C1 segment of cervical spinal cord (tissue), 14 donors: ENCODE data around the gene NDUFB11.
A peak's percentile ranks its signal among the peaks of the same experiment; 100 is the strongest.
"Not testable (repeated sequence)": the region's sequence is repeated elsewhere in the genome, so short reads cannot be mapped to it uniquely, and the experiment has no call there.

Experiments used
- DNase-seq, 14 donors: peaks; one replicate each; lab custom pipeline; 2025; lab: John Stamatoyannopoulos, UW

The NDUFB11 gene

GRCh38 chrX:47146936-47147859, 2.7 kb upstream of the NDUFB11 start:
- DNase-seq = no peak

DNA sequence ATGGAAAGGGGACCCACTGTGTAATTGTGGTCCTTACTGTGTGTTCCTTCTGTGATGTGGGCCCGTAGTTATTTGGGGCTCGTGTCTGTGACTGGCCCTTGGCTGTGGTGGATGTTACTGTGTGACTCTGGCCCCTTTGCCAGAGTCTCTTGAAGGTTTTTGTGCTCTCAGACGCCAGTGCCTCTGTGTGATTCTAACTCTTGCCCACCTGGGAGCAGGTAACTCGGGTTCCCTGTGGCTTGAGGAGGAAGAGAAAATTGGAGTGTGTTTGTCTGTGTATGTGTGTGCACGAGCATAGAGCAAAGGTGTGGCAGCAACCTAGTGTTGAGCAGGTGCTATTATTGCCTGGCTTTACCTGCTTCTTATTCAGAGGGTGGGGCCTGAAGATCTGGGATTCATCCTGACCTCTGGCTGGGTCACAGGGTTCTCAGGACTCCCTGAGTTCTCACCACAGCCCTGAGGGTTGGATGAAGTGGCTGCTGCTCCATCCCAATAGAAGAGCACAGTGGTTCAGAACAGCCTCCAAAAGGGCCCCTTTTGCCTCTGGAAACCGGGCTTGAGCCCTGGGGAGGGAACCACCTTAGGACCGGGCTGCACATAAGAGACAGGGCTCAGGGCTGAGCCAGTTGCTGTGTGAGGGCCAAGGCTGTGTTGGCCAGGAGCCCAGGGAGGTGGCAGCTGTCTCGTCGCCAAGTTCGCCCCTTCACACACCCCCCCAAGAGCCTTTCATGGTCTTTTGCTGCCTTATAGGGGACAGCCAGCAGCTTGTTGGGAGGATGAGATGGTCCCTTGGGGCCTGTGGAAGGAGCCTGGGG, 1.8 kb upstream of the NDUFB11 start:
- DNase-seq = peak in 1 of 14 donors; percentile 1

DNA sequence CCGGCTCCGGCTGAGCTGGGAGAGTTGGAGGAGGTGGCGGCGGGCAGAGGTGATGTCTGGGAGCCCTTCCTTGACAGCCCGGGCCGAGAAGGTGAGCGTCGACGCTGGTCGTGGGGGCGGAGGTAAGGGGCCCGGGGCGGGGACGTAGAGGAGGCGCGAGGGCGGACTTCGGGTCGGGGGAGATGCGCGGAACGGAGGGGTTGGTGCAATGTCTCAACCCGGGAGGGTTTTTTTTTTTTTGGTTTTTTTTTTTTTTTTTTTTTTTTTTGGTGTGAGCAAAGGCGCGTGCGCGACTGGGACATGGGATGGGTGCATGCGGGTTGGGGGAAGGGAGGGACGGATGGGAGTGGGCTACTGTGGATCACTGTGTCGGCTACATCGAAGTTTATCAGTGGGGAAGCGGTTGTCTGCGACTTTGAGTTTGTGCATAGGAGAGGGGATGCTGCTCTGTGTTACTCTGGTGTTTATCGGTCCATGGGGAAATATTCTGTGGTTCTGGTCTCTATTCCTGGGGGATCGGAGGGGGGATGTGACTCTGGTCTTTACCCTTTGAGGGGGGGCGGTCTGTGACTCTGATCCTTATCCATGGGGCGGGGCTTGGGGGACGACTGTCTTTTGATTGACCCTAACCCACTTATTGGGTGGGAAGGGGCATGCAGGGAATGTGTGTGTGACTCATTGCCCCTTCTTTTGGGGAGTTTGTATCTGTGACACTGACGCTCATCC, 1.1 kb upstream of the NDUFB11 start:
- peak in 1 of 14 donors; percentile 29 for DNase-seq

DNA sequence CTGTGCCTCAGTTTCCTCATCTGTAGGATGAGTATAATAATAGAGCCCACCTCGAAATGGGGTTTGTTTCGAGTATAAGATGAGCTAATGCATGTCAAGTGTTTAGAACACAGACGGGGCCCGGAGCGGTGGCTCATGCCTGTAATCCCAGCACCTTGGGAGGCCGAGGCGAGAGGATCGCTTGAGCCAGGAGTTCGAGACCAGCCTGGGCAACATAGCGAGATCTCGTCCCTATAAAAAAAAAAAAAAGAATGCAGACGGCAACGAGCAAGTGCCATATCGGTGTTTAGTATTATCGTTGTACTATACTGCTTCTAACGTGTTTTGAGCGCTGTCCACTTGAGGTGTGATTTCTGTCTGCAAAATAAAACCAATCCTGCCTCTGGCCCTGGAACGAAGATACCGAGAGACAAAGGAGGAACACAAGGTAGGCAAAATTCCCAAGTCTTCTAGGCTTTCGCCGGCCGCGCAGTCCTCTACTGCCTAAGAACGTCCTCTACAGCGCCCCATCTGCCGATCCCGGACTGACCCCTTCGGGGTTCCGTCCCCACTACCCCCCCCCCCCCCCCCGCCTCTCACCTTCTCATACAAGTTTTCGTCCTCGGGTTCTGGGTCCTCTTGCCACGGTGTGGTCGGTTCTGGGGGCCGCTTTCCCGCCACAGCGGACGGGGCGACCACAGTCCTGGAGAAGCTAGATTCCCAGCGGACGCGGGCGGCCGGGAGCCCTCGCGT, 442 bp downstream of the NDUFB11 start:
- peak in 11 of 14 donors; percentile 11 to 84 (median 66) for DNase-seq

GRCh38 chrX:47138171-47138570, 6.3 kb downstream of the NDUFB11 start:
- DNase-seq = no peak

- DNase-seq = not testable (repeated sequence)
These were observed 8.9 kb downstream of the NDUFB11 start for GRCh38 chrX:47135650-47136049.

GRCh38 chrX:47133493-47133892, 11.0 kb downstream of the NDUFB11 start:
- no peak for DNase-seq

DNA sequence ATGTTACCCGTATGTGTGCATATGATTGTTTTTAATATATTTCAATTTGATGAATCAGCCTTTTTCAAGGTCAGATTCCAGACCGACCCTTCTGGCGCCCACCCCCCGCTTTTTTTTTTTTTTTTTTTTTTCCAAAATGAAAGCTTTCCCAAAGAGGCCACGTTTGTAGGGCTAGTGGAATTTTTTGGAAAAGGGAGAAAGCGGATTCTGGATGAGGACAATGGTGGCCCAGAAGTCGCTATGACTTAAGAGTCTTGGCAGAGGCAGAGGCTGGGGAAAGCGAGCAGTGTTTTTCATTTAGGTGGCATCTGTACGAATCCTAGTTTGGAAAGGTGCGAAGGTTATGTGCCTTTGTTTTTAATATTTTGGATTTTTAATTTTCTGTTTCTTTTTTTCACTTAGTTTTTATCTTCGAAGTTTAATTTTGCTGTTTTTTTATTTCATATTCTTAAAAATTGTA, 14.6 kb downstream of the NDUFB11 start:
- DNase-seq = no peak

DNA sequence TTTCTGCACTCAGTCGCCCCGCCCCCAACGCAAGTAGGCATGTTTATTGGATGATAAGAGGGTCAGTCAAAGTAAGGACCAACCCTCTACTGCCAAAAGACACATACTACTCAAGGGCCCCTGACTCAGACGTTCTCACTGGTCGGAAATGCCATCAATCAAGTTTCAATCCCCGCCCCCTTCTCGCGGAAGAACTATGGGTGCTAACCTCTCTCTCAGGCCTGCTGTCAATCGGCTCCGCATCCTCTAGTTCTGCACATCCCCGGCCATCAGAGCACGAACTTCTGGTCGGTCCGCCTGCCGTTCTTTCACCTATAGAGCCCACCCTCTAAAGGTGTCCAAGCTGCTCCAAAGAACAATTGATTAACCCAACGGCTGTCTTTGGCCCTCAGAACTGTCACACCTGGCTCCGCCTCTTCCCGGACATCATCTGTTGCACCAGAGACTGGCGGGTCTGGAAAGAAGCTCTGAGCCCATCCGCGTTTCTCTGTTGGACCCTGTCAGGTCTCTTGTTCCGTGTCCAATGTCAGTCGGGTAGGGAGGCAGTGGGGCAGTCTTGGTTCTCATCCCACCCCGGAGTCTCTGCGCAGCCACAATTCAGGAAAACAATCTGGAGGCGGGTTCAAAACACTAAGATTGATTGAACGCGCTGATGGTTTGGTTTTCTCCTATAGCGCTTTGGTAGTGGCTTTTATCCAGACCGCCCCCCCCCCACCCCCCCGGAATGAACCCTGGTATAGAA, 15.2 kb downstream of the NDUFB11 start:
- peak; percentile 12 to 95 (median 79) for DNase-seq

- DNase-seq = not testable (repeated sequence)
These were observed 20.0 kb downstream of the NDUFB11 start for GRCh38 chrX:47124466-47124865.

DNA sequence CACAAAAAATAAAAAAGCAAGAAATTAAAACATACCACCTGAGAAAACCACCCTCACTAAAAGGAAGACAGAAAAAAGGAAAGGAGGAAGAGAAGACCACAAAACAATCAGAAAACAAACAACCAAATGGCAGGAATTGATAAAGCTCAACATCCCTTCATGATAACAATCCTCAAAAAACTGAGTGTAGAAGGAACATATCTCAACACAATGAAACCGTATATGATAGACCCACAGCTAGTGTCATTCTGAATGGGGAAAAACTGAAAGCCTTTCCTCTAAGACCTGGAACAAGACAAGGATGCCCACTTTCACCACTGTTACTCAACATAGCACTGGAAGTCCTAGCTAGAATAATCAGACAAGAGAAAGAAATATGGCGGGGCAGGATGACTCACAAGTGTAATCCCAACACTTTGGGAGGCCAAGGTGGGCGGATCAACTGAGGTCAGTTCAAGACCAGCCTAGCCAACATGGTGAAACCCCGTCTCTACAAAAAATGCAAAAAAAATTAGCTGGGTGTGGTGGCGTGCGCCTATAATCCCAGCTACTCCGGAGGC, 27.9 kb downstream of the NDUFB11 start:
- not testable (repeated sequence) for DNase-seq

DNA sequence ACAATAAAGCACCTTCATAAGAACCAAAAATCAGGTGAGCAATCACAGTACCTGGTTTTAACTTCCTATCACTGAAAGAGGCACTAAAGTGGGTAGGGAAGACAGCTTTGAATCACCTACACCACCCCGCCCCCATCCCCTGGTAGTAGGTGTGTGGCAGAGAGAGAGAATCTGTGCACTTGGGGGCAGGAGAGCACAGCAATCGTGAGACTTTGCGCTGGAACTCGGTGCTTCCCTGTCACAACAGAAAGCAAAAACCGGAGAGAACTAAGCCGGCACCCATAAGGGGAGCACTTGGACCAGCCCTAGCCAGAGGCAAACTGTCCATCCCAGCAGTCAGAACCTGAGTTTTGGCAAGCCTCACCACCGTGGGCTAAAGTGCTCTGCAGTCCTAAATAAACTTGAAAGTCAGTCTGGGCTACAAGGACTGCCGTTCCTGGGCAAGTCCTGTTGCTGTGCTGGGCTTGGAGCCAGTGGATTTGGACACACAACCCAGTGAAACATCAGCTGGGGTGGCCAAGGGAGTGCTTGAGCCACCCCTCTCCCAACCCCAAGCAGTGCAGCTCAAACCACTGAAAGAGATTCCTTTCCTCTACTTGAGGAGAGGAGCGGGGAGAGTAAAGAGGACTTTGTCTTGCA, 32.1 kb downstream of the NDUFB11 start:
- peak in 1 of 14 donors; percentile 29 for DNase-seq

DNA sequence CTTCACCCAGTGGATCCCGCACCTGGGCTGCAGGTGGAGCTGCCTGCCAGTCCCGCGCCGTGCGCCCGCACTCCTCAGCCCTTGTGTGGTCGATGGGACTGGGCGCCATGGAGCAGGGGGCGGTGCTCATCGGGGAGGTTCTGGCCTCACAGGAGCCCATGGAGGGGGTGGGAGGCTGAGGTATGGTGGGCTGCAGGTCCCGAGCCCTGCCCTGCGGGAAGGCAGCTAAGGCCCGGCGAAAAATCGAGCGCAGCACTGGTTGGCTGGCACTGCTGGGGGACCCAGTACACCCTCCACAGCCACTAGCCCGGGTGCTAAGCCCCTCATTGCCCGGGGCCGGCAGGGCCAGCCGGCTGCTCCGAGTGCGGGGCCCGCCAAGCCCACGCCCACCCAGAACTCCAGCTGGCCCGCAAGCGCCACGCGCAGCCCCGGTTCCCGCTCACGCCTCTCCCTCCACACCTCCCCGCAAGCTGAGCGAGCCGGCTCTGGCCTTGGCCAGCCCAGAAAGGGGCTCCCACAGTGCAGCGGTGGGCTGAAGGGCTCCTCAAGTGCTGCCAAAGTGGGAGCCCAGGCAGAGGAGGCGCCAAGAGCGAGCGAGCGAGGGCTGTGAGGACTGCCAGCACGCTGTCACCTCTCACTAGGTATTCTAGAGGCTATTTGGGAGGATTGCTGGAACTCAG, 33.4 kb downstream of the NDUFB11 start:
- not testable (repeated sequence) for DNase-seq

- no peak for DNase-seq
These were observed 43.3 kb downstream of the NDUFB11 start for GRCh38 chrX:47101206-47101605.

DNA sequence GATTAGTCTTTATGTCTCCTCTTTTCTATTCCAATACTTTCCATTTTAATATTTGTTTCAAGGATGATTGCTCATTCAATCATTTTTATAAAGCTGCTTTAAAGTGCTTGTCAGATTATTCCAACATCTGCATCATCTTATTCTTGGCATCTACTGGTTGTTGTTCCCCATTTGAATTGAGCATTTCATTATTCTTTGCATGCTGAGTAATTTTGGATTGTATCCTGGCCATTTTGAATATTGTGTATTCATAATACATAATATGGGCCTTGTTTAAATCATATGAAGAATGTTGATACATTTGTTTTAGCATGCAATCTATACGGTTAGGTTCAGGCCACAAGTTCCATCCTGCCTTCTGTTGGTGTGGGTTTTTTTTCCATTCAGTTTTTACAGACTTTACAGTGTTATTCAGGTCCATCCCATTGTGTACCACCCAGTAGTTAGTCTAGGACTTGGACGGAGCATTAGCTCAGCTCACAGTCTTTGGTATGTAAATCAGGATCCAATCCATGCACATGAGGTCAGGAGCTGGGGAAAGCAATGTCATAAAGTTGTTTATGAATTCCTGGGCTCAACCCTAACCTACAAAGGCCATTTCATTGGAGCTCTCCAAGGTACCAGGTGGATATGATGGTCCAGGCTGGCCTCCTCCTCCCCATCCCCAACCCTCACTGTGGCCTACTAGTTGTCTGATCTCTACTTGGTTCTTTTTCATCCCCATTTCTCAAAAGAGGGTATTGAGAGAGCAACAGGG, 46.0 kb downstream of the NDUFB11 start:
- no peak for DNase-seq

- no peak for DNase-seq
These were observed 47.5 kb downstream of the NDUFB11 start for GRCh38 chrX:47097018-47097417.

- no peak for DNase-seq
These were observed 50.6 kb downstream of the NDUFB11 start for GRCh38 chrX:47093860-47094259.

DNA sequence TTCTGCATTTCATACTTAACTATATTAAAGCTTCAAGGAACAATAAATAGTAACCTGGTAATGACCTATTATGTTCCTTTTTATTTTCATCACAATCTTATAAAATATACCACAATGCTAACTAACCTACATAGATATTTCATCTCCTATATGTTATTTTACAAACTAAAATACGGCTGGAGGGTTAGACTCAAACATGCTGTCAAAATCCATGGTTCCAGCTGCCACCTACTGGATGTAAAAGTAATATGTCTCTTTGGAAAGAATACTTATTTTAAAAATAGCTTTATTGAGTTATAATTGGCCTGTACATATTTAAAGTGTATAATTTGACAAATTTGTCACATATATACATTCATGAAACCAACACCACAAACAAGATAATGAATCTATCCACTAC, 51.3 kb downstream of the NDUFB11 start:
- peak in 1 of 14 donors; percentile 4 for DNase-seq
